HCT116 (cell line): ENCODE measurements around the gene FGGY. TPM values are rescaled to one million over a fixed set of nuclear protein-coding genes. Genes with fewer than 3 reads are reported as not detected.

ENCODE experiments used
- ATAC-seq: fragments of 200-7000 bp; cut with Tn5 transposase; 2 replicates; pipeline ENCODE4 v1.9.1; 2020; ENCODE audit warnings: mild to moderate bottlenecking, moderate library complexity
- BruUV-seq: library from RNA; stranded (reverse); fragments of 400-500 nt; replicated peaks from 2 replicates; lab custom pipeline; 2021; lab: Mats Ljungman, UMichigan
- CTCF ChIA-PET: fragments of 300-600 bp; sonication (Branson Sonifier 250); formaldehyde crosslinking; loops from one replicate; lab custom pipeline; 2021; ENCODE audit warnings: antibody characterized with exemption; lab: Charles Lee
- POLR2A ChIA-PET: fragments of 300-600, 350-600 bp; sonication (Branson Sonifier 250); formaldehyde crosslinking; loops from one replicate; lab custom pipeline; 2021; ENCODE audit warnings: antibody characterized with exemption; lab: Charles Lee
- RAD21 ChIA-PET, 2 experiments: fragments of 300-600 bp; sonication (Branson Sonifier 250); formaldehyde crosslinking; loops; one replicate each; lab custom pipeline; 2023; ENCODE audit warnings: low total read pairs in 2 of 2; ENCODE audit not compliant: uncharacterized antibody in 2 of 2, unreplicated experiment in 2 of 2, low non-redundant PET in 1 of 2; lab: Charles Lee
- DNase-seq: peaks from one replicate; pipeline ENCODE4 v3.0.0-alpha.2; 2010; ENCODE audit warnings: low read depth, low spot score
- H2AFZ ChIP-seq: fragments of 200-600 bp; shearing (Covaris generic), sonication (generic); 2 replicates; pipeline ENCODE4 v1.6.1; 2017; ENCODE audit warnings: low read depth, mixed run types, mixed read lengths, antibody characterized with exemption, low read length; ENCODE audit not compliant: poor library complexity, severe bottlenecking
- H3K27ac ChIP-seq: 2 replicates; pipeline ENCODE4 v1.5.1; 2012; ENCODE audit warnings: low read depth, low read length
- H3K27me3 ChIP-seq: fragments of 200-600 bp; sonication (generic); 2 replicates; pipeline ENCODE4 v1.6.1; 2016; ENCODE audit warnings: mixed run types, low read length, mixed read lengths; ENCODE audit not compliant: insufficient read depth
- H3K36me3 ChIP-seq, 2 experiments: fragments of 200-500 bp in 1 of 2; fragments of 200-600 bp in 1 of 2; sonication (Bioruptor generic) in 1 of 2; sonication (generic) in 1 of 2; 2 replicates each; pipeline versions ENCODE4 v1.5.1 to v1.6.1; 2014 to 2016; ENCODE audit warnings: low read length in 2 of 2, inconsistent platforms in 1 of 2, mixed read lengths in 1 of 2, mixed run types in 1 of 2; ENCODE audit not compliant: insufficient read depth in 2 of 2, control insufficient read depth in 1 of 2
- H3K4me1 ChIP-seq, 2 experiments: fragments of 200-600 bp in 1 of 2; sonication (generic) in 1 of 2; 2 replicates each; pipeline versions ENCODE4 v1.5.1 to v1.6.1; 2012 to 2017; ENCODE audit warnings: low read length in 2 of 2, inconsistent platforms in 1 of 2, mild to moderate bottlenecking in 1 of 2, mixed read lengths in 1 of 2, mixed run types in 1 of 2, moderate library complexity in 1 of 2; ENCODE audit not compliant: insufficient read depth in 2 of 2, control insufficient read depth in 1 of 2
- H3K4me2 ChIP-seq: fragments of 200-600 bp; sonication (generic); 2 replicates; pipeline ENCODE4 v1.6.1; 2017; ENCODE audit warnings: mixed run types, low read length, mixed read lengths
- H3K4me3 ChIP-seq, 2 experiments: fragments of 200-600 bp in 1 of 2; sonication (generic) in 1 of 2; replicated peaks in 1 of 2; 2 replicates each; pipeline ENCODE4 v1.5.1; 2011 to 2016; ENCODE audit warnings: low read length in 2 of 2, control low read depth in 1 of 2, low read depth in 1 of 2, mild to moderate bottlenecking in 1 of 2, mixed read lengths in 1 of 2, mixed run types in 1 of 2
- H3K79me2 ChIP-seq: fragments of 200-600 bp; sonication (generic); 2 replicates; pipeline ENCODE4 v1.6.1; 2017; ENCODE audit warnings: mild to moderate bottlenecking, mixed run types, low read length, moderate library complexity, mixed read lengths; ENCODE audit not compliant: insufficient read depth
- H3K9ac ChIP-seq: fragments of 200-600 bp; sonication (generic); 2 replicates; pipeline ENCODE4 v1.6.1; 2016; ENCODE audit warnings: low read length, mixed read lengths
- H3K9me2 ChIP-seq: fragments of 200-600 bp; sonication (generic), shearing (Covaris generic); 2 replicates; pipeline ENCODE4 v1.6.1; 2017; ENCODE audit warnings: mixed run types, mild to moderate bottlenecking, moderate library complexity; ENCODE audit not compliant: insufficient read depth
- H3K9me3 ChIP-seq, 2 experiments: fragments of 200-500 bp in 1 of 2; fragments of 200-600 bp in 1 of 2; sonication (Bioruptor generic) in 1 of 2; sonication (generic) in 1 of 2; 2 replicates each; pipeline ENCODE4 v1.6.1; 2014 to 2017; ENCODE audit warnings: low read length in 2 of 2, mixed read lengths in 2 of 2, inconsistent platforms in 1 of 2, low read depth in 1 of 2, mild to moderate bottlenecking in 1 of 2, mixed run types in 1 of 2, moderate library complexity in 1 of 2; ENCODE audit not compliant: control insufficient read depth in 1 of 2, insufficient read depth in 1 of 2
- H4K20me1 ChIP-seq: fragments of 200-600 bp; sonication (generic), shearing (Covaris generic); 2 replicates; pipeline ENCODE4 v1.6.1; 2017; ENCODE audit warnings: mixed run types, mild to moderate bottlenecking, moderate library complexity; ENCODE audit not compliant: insufficient read depth
- CBX3 ChIP-seq: IDR thresholded peaks from 2 replicates; pipeline ENCODE4 v1.6.1; 2012; ENCODE audit warnings: low read depth
- CTCF ChIP-seq, 3 experiments: fragments of 200-600 bp in 1 of 3; sonication (generic) in 1 of 3; IDR thresholded peaks in 2 of 3; conservative IDR thresholded peaks in 1 of 3; 2 replicates each; pipeline ENCODE4 v1.5.1; 2012 to 2017; ENCODE audit warnings: low read depth in 2 of 3, low read length in 2 of 3, antibody characterized with exemption in 1 of 3, borderline replicate concordance in 1 of 3, control low read depth in 1 of 3, mild to moderate bottlenecking in 1 of 3, mixed read lengths in 1 of 3, mixed run types in 1 of 3, moderate library complexity in 1 of 3; ENCODE audit not compliant: insufficient read depth in 1 of 3
- EGR1 ChIP-seq: IDR thresholded peaks from 2 replicates; pipeline ENCODE4 v1.6.1; 2012; ENCODE audit warnings: low read depth
- ELF1 ChIP-seq: IDR thresholded peaks from 2 replicates; pipeline ENCODE4 v1.6.1; 2012; ENCODE audit warnings: low read depth, borderline replicate concordance
- EZH2 ChIP-seq: fragments of 200-600 bp; sonication (generic); IDR thresholded peaks from 2 replicates; pipeline ENCODE4 v1.6.1; 2017; ENCODE audit warnings: antibody characterized with exemption, mixed run types
- EZH2phosphoT487 ChIP-seq: fragments of 200-600 bp; IDR thresholded peaks from 2 replicates; pipeline ENCODE4 v1.6.1; 2018; ENCODE audit warnings: antibody characterized with exemption, borderline replicate concordance
- FOSL1 ChIP-seq: IDR thresholded peaks from 2 replicates; pipeline ENCODE4 v1.6.1; 2012; ENCODE audit warnings: low read depth
- JUND ChIP-seq: IDR thresholded peaks from 2 replicates; pipeline ENCODE4 v1.6.1; 2012
- MAX ChIP-seq: IDR thresholded peaks from 2 replicates; pipeline ENCODE4 v1.6.1; 2012
- POLR2A ChIP-seq: IDR thresholded peaks from 2 replicates; pipeline ENCODE4 v1.7.0; 2011; ENCODE audit warnings: borderline replicate concordance; ENCODE audit not compliant: insufficient read depth, insufficient read length; ENCODE audit errors: extremely low read depth
- POLR2AphosphoS5 ChIP-seq: IDR thresholded peaks from 2 replicates; pipeline ENCODE4 v1.6.1; 2011; ENCODE audit warnings: mild to moderate bottlenecking, low read depth, low read length, moderate library complexity
- RAD21 ChIP-seq: IDR thresholded peaks from 2 replicates; pipeline ENCODE4 v1.6.1; 2012; ENCODE audit warnings: low read depth, mild to moderate bottlenecking
- SIN3A ChIP-seq: IDR thresholded peaks from 2 replicates; pipeline ENCODE4 v1.6.1; 2012; ENCODE audit warnings: low read depth
- SRF ChIP-seq: IDR thresholded peaks from 2 replicates; pipeline ENCODE4 v1.6.1; 2012; ENCODE audit warnings: low read depth
- TCF7L2 ChIP-seq: IDR thresholded peaks from 2 replicates; pipeline ENCODE4 v1.7.0; 2011; ENCODE audit warnings: borderline replicate concordance, inconsistent platforms; ENCODE audit not compliant: insufficient read depth, insufficient read length; ENCODE audit errors: extremely low read depth
- YY1 ChIP-seq: IDR thresholded peaks from 2 replicates; pipeline ENCODE4 v1.6.1; 2011; ENCODE audit warnings: low read length, low read depth, moderate library complexity, mild to moderate bottlenecking; ENCODE audit not compliant: insufficient replicate concordance; ENCODE audit errors: extremely low read depth
- ZFX ChIP-seq: fragments of 450-650 bp; IDR thresholded peaks from 2 replicates; pipeline ENCODE4 v1.6.1; 2017
- ZNF274 ChIP-seq: fragments of 200-500 bp; sonication (Bioruptor generic); IDR thresholded peaks from 2 replicates; pipeline ENCODE4 v1.6.1; 2014; ENCODE audit warnings: mild to moderate bottlenecking, low read depth, low read length, inconsistent platforms
- intact Hi-C: fragments of 100-400 bp; cut with micrococcal nuclease; formaldehyde crosslinking; loops from 2 replicates; pipeline ENCODE4 v1.10.0; 2022
- total RNA-seq: library from RNA; stranded (reverse); gene quantifications from one replicate; pipeline ENCODE4 v1.2.1, GENCODE V29; 2021; ENCODE audit not compliant: unreplicated experiment
- TF ChIP-seq, protein P1 (sequence below): IDR thresholded peaks from 2 replicates; pipeline ENCODE4 v1.6.1; 2012
- TF ChIP-seq, protein P2 (sequence below): IDR thresholded peaks from 2 replicates; pipeline ENCODE4 v1.6.1; 2011; ENCODE audit warnings: mild to moderate bottlenecking, low read length, moderate library complexity; ENCODE audit not compliant: insufficient replicate concordance; ENCODE audit errors: extremely low read depth

The FGGY gene
- total RNA-seq, 1 experiment from 2014 or later = 10.6 TPM

GRCh38 chr1:59670662-59671061, 373.8 kb downstream of the FGGY start (continued):
- TF ChIP-seq YY1 (no peak), MAX (no peak), TCF7L2 (no peak), POLR2A (no peak), FOSL1 (no peak), ZFX (no peak), EZH2 (no peak), EGR1 (no peak), CBX3 (no peak), SRF (no peak), EZH2phosphoT487 (no peak)
- TF ChIP-seq, protein P1, sequence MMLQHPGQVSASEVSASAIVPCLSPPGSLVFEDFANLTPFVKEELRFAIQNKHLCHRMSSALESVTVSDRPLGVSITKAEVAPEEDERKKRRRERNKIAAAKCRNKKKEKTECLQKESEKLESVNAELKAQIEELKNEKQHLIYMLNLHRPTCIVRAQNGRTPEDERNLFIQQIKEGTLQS = no peak

GRCh38 chr1:59671066-59671952, 374.4 kb downstream of the FGGY start:
- Histone ChIP-seq H3K79me2 (no peaks in the 10 kb centered on the region), H3K9me2 (no peaks in the 10 kb centered on the region), H4K20me1 (no peaks in the 10 kb centered on the region), H3K27ac (no peak overlapping the region), H3K4me1 (peaks cover 11 to 20% of the 10 kb centered on the region in 2 experiments; a peak in 3 of 4 replicates), H3K4me3 (no peak overlapping the region), H3K36me3 (no peaks in the 10 kb centered on the region), H3K9ac (no peak overlapping the region), H2AFZ (no peak overlapping the region), H3K27me3 (no peaks in the 10 kb centered on the region), H3K9me3 (peaks cover 0 to 7% of the 10 kb centered on the region in 2 experiments; a peak in 1 of 4 replicates), H3K4me2 (no peak overlapping the region)
- intact Hi-C loops = loop anchor here (10.0 kb wide), 1 partner anchor 247 kb away; no protein-coding TSS in a partner anchor
- ChIA-PET RAD21 (interaction anchor here in 1 of 2 experiments (0.6 kb wide), 1 partner anchor 1125 kb away, joined by 7 read pairs; the partner anchor contains the start of gene OMA1), CTCF (no interaction called here), POLR2A (no interaction called here)
- ATAC-seq (no peak), DNase-seq (no peak)
- BruUV-seq = no TSS peak
- TF ChIP-seq TCF7L2 (no peak), EZH2 (no peak), CTCF (IDR thresholded peaks at IDR 0.05 in 2 of 3, conservative IDR thresholded peaks at IDR 0.05 in 1 of 3; ENCODE audit: borderline replicate concordance in 1 of 3, insufficient read depth in 1 of 3, low read depth in 2 of 3, low read length in 2 of 3) (no peak), YY1 (no peak), JUND (no peak), EGR1 (no peak), POLR2AphosphoS5 (no peak), ELF1 (no peak), SIN3A (no peak), ZNF274 (no peak), EZH2phosphoT487 (no peak), RAD21 (no peak)
- TF ChIP-seq, protein P1 = no peak
- TF ChIP-seq, protein P2, sequence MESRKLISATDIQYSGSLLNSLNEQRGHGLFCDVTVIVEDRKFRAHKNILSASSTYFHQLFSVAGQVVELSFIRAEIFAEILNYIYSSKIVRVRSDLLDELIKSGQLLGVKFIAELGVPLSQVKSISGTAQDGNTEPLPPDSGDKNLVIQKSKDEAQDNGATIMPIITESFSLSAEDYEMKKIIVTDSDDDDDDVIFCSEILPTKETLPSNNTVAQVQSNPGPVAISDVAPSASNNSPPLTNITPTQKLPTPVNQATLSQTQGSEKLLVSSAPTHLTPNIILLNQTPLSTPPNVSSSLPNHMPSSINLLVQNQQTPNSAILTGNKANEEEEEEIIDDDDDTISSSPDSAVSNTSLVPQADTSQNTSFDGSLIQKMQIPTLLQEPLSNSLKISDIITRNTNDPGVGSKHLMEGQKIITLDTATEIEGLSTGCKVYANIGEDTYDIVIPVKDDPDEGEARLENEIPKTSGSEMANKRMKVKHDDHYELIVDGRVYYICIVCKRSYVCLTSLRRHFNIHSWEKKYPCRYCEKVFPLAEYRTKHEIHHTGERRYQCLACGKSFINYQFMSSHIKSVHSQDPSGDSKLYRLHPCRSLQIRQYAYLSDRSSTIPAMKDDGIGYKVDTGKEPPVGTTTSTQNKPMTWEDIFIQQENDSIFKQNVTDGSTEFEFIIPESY = no peak
